ENCODE data around the gene ZNF205. TPM values are rescaled to one million over a fixed set of nuclear protein-coding genes. Genes with fewer than 3 reads are reported as not detected.
"Not testable (repeated sequence)": the region's sequence is repeated elsewhere in the genome, so short reads cannot be mapped to it uniquely, and the experiment has no call there.

The ZNF205 gene
- total RNA-seq, 1 donor from 2014 or later = not detected

GRCh38 chr16:3166505-3166886 lies 54.1 kb downstream of the ZNF205 start:
- Mint-ChIP-seq H3K36me3 (ENCODE audit: low read depth) (no peaks in the 10 kb centered on the region), H3K4me3 (no peak overlapping the region), H3K9me3 (no peaks in the 10 kb centered on the region), H3K4me1 (peaks cover 17% of the 10 kb centered on the region), H3K27ac (no peak overlapping the region), H3K27me3 (peaks cover 16% of the 10 kb centered on the region)
- TF ChIP-seq, protein P1, sequence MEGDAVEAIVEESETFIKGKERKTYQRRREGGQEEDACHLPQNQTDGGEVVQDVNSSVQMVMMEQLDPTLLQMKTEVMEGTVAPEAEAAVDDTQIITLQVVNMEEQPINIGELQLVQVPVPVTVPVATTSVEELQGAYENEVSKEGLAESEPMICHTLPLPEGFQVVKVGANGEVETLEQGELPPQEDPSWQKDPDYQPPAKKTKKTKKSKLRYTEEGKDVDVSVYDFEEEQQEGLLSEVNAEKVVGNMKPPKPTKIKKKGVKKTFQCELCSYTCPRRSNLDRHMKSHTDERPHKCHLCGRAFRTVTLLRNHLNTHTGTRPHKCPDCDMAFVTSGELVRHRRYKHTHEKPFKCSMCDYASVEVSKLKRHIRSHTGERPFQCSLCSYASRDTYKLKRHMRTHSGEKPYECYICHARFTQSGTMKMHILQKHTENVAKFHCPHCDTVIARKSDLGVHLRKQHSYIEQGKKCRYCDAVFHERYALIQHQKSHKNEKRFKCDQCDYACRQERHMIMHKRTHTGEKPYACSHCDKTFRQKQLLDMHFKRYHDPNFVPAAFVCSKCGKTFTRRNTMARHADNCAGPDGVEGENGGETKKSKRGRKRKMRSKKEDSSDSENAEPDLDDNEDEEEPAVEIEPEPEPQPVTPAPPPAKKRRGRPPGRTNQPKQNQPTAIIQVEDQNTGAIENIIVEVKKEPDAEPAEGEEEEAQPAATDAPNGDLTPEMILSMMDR (IDR thresholded peaks at IDR 0.05) = no peak
- no peak for ATAC-seq (ENCODE audit: low read depth)
- ChIA-PET POLR2A (interaction anchor here (0.8 to 1.0 kb wide), 2 partner anchors 32 to 135 kb away, joined by 3 to 5 read pairs; partner anchors contain the start of gene ZNF213), CTCF (interaction anchor here (0.7 to 1.4 kb wide), 12 partner anchors 9 to 108 kb away, joined by 3 to 10 read pairs (median 3); no protein-coding TSS in a partner anchor)
- no peak for DNase-seq
- intact Hi-C loops (cut with micrococcal nuclease) = loop anchor here (1.0 kb wide), 6 partner anchors 14 to 163 kb away; no protein-coding TSS in a partner anchor

- ATAC-seq (ENCODE audit: low read depth); H3K9me3 Mint-ChIP-seq; DNase-seq; intact Hi-C loops (cut with micrococcal nuclease); H3K27ac Mint-ChIP-seq; H3K4me3 Mint-ChIP-seq; H3K36me3 Mint-ChIP-seq (ENCODE audit: low read depth): not testable (repeated sequence)
- H3K27me3 Mint-ChIP-seq = peaks cover 29% of the 10 kb centered on the region
- H3K4me1 Mint-ChIP-seq = peaks cover 31% of the 10 kb centered on the region
- CTCF ChIA-PET = interaction anchor here (0.9 to 2.8 kb wide), 5 partner anchors 11 to 109 kb away, joined by 3 to 15 read pairs (median 4); no protein-coding TSS in a partner anchor
- POLR2A ChIA-PET = interaction anchor here (1.1 to 5.4 kb wide), 2 partner anchors 11 to 35 kb away, joined by 3 to 28 read pairs; no protein-coding TSS in a partner anchor
These were observed 56.3 kb downstream of the ZNF205 start for GRCh38 chr16:3168729-3169128.

Other genes starting within 250 kb of the ZNF205 start
- gene FLYWCH2, start 229.4 kb upstream of the ZNF205 start, total RNA-seq = 19.4 and 20.3 TPM in 2 replicates
- gene FLYWCH1, start 200.7 kb upstream of the ZNF205 start, total RNA-seq = 53.5 and 59.9 TPM in 2 replicates
- 1.3 and 1.7 TPM in 2 replicates for gene KREMEN2, start 148.3 kb upstream of the ZNF205 start, total RNA-seq
- 2.4 and 2.7 TPM in 2 replicates for gene PAQR4, start 143.2 kb upstream of the ZNF205 start, total RNA-seq
- gene PKMYT1, start 132.1 kb upstream of the ZNF205 start, total RNA-seq = 3.8 and 4.3 TPM in 2 replicates
- gene CLDN9, start 99.7 kb upstream of the ZNF205 start, total RNA-seq = not detected in 2 replicates
- not detected in 2 replicates for gene CLDN6, start 94.4 kb upstream of the ZNF205 start, total RNA-seq
- 0.47 and 1.0 TPM in 2 replicates for gene TNFRSF12A, start 92.2 kb upstream of the ZNF205 start, total RNA-seq
- gene HCFC1R1, start 88.6 kb upstream of the ZNF205 start, total RNA-seq = 17.7 and 20.4 TPM in 2 replicates
- 45.8 and 47.1 TPM in 2 replicates for gene THOC6, start 88.6 kb upstream of the ZNF205 start, total RNA-seq
- not detected in 2 replicates for gene BICDL2, start 75.6 kb upstream of the ZNF205 start, total RNA-seq
- gene MMP25, start 66.0 kb upstream of the ZNF205 start, total RNA-seq = 0.13 and 0.34 TPM in 2 replicates
- 3.0 and 3.4 TPM in 2 replicates for gene IL32, start 46.9 kb upstream of the ZNF205 start, total RNA-seq
- not detected in 2 replicates for gene ZSCAN10, start 13.3 kb upstream of the ZNF205 start, total RNA-seq
- gene ZNF213, start 22.4 kb downstream of the ZNF205 start, total RNA-seq = 5.6 and 5.7 TPM in 2 replicates
- not detected in 2 replicates for gene OR1F1, start 75.6 kb downstream of the ZNF205 start, total RNA-seq
- gene ZNF200, start 122.6 kb downstream of the ZNF205 start, total RNA-seq = 13.6 and 15.1 TPM in 2 replicates
- gene MEFV, start 144.0 kb downstream of the ZNF205 start, total RNA-seq = not detected in 2 replicates
- gene ZNF263, start 170.9 kb downstream of the ZNF205 start, total RNA-seq = 42.7 and 42.9 TPM in 2 replicates
- gene TIGD7, start 192.8 kb downstream of the ZNF205 start, total RNA-seq = 6.7 and 11.0 TPM in 2 replicates
- gene ZNF75A, start 192.9 kb downstream of the ZNF205 start, total RNA-seq = 84.0 and 97.9 TPM in 2 replicates
- 0.80 and 0.81 TPM in 2 replicates for gene OR2C1, start 243.3 kb downstream of the ZNF205 start, total RNA-seq

Measured in activated B cell treated with CpG ODN at 0.5 μM for 24 hours (primary cell).